Ectodermal cell (in vitro differentiated cells): ENCODE data around the gene HIVEP3.

Experiments
- H3K27ac ChIP-seq: 2 replicates; pipeline ENCODE4 v1.7.0; 2013; ENCODE audit warnings: mild to moderate bottlenecking, low read depth, low read length; ENCODE audit not compliant: insufficient read depth, poor library complexity, severe bottlenecking
- H3K27me3 ChIP-seq: 2 replicates; pipeline ENCODE4 v1.7.0; 2013; ENCODE audit warnings: mild to moderate bottlenecking, low read length; ENCODE audit not compliant: insufficient read depth, control insufficient read depth, poor library complexity, severe bottlenecking
- H3K36me3 ChIP-seq: one replicate; pipeline ENCODE4 v1.7.0; 2013; ENCODE audit warnings: low read length; ENCODE audit not compliant: control insufficient read depth, insufficient read depth
- H3K4me1 ChIP-seq: one replicate; pipeline ENCODE4 v1.7.0; 2013; ENCODE audit warnings: low read length; ENCODE audit not compliant: control insufficient read depth, insufficient read depth
- H3K4me3 ChIP-seq: 2 replicates; pipeline ENCODE4 v1.7.0; 2013; ENCODE audit warnings: low read depth, low read length, control low read depth; ENCODE audit not compliant: insufficient read depth
- H3K9me3 ChIP-seq: 2 replicates; pipeline ENCODE4 v1.7.0; 2013; ENCODE audit warnings: mild to moderate bottlenecking, low read length, moderate library complexity; ENCODE audit not compliant: control insufficient read depth
- WGBS, 2 experiments: methylation state at CpG; one replicate each; pipeline ENCODE4 v1.1.7; 2013; ENCODE audit warnings: missing lambda C conversion rate in 2 of 2; 5-methylcytosine and 5-hydroxymethylcytosine counted together

The HIVEP3 gene

GRCh38 chr1:41683681-41684500 is 234.8 kb downstream of the HIVEP3 start:
- H3K4me1 ChIP-seq: no peaks in the 10 kb centered on the region
- no peak overlapping the region for H3K27ac ChIP-seq
- no peaks in the 10 kb centered on the region for H3K27me3 ChIP-seq
- WGBS, 2 experiments: 90 to 92% methylated on average over 4 of the region's 4 CpGs
- H3K36me3 ChIP-seq: no peaks in the 10 kb centered on the region
- no peaks in the 10 kb centered on the region for H3K9me3 ChIP-seq
- H3K4me3 ChIP-seq: no peak overlapping the region

- no peaks in the 10 kb centered on the region for H3K27me3 ChIP-seq
Measured at GRCh38 chr1:41682845-41683625, 235.7 kb downstream of the HIVEP3 start.

GRCh38 chr1:41682149-41682548 is 236.6 kb downstream of the HIVEP3 start:
- WGBS, 2 experiments: 87 to 90% methylated on average over 5 of the region's 5 CpGs
- H3K4me1 ChIP-seq: no peaks in the 10 kb centered on the region
- no peaks in the 10 kb centered on the region for H3K9me3 ChIP-seq
- no peak overlapping the region for H3K4me3 ChIP-seq
- no peak overlapping the region for H3K27ac ChIP-seq
- no peaks in the 10 kb centered on the region for H3K36me3 ChIP-seq
- no peaks in the 10 kb centered on the region for H3K27me3 ChIP-seq

More at GRCh38 chr1:41682845-41683625, 235.7 kb downstream of the HIVEP3 start:
- Histone ChIP-seq H3K4me3 (no peak overlapping the region), H3K27ac (no peak overlapping the region), H3K9me3 (no peaks in the 10 kb centered on the region), H3K36me3 (no peaks in the 10 kb centered on the region), H3K4me1 (no peaks in the 10 kb centered on the region)
- WGBS, 2 experiments: 95% methylated on average over 6 of the region's 6 CpGs

- WGBS, 2 experiments: 86 to 89% methylated on average over 11 of the region's 11 CpGs
- no peak overlapping the region for H3K27ac ChIP-seq
- no peak overlapping the region for H3K4me3 ChIP-seq
- no peaks in the 10 kb centered on the region for H3K4me1 ChIP-seq
- no peaks in the 10 kb centered on the region for H3K9me3 ChIP-seq
- H3K36me3 ChIP-seq: no peaks in the 10 kb centered on the region
- no peaks in the 10 kb centered on the region for H3K27me3 ChIP-seq
Measured at GRCh38 chr1:41681331-41682098, 237.2 kb downstream of the HIVEP3 start.

GRCh38 chr1:41679994-41680393 is 238.7 kb downstream of the HIVEP3 start:
- Histone ChIP-seq H3K4me3 (no peak overlapping the region), H3K27ac (no peak overlapping the region), H3K36me3 (no peaks in the 10 kb centered on the region), H3K27me3 (no peaks in the 10 kb centered on the region), H3K9me3 (no peaks in the 10 kb centered on the region), H3K4me1 (no peaks in the 10 kb centered on the region)
- WGBS, 2 experiments: 91 to 92% methylated on average over 1 of the region's 1 CpG

GRCh38 chr1:41679531-41679930 is 239.2 kb downstream of the HIVEP3 start:
- H3K9me3 ChIP-seq: no peaks in the 10 kb centered on the region
- H3K36me3 ChIP-seq: no peaks in the 10 kb centered on the region
- no peaks in the 10 kb centered on the region for H3K4me1 ChIP-seq
- 92 to 94% methylated on average over 1 of the region's 1 CpG for WGBS, 2 experiments
- no peak overlapping the region for H3K27ac ChIP-seq
- H3K27me3 ChIP-seq: no peaks in the 10 kb centered on the region
- H3K4me3 ChIP-seq: no peak overlapping the region

GRCh38 chr1:41678111-41678878 is 240.4 kb downstream of the HIVEP3 start:
- H3K9me3 ChIP-seq: no peaks in the 10 kb centered on the region
- no peaks in the 10 kb centered on the region for H3K36me3 ChIP-seq
- H3K27ac ChIP-seq: no peak overlapping the region
- no peaks in the 10 kb centered on the region for H3K4me1 ChIP-seq
- no peak overlapping the region for H3K4me3 ChIP-seq
- WGBS, 2 experiments: 88 to 91% methylated on average over 13 of the region's 13 CpGs
- H3K27me3 ChIP-seq: no peaks in the 10 kb centered on the region

GRCh38 chr1:41677620-41678019 is 241.1 kb downstream of the HIVEP3 start:
- WGBS, 2 experiments: 95 to 96% methylated on average over 7 of the region's 7 CpGs
- no peaks in the 10 kb centered on the region for H3K27me3 ChIP-seq
- H3K9me3 ChIP-seq: no peaks in the 10 kb centered on the region
- no peaks in the 10 kb centered on the region for H3K36me3 ChIP-seq
- no peak overlapping the region for H3K27ac ChIP-seq
- H3K4me1 ChIP-seq: no peaks in the 10 kb centered on the region
- H3K4me3 ChIP-seq: no peak overlapping the region

GRCh38 chr1:41675401-41675800 is 243.3 kb downstream of the HIVEP3 start:
- no peaks in the 10 kb centered on the region for H3K4me1 ChIP-seq
- H3K27me3 ChIP-seq: no peaks in the 10 kb centered on the region
- no peaks in the 10 kb centered on the region for H3K9me3 ChIP-seq
- no peak overlapping the region for H3K27ac ChIP-seq
- no peaks in the 10 kb centered on the region for H3K36me3 ChIP-seq
- no peak overlapping the region for H3K4me3 ChIP-seq
- WGBS, 2 experiments: 89 to 96% methylated on average over 1 of the region's 1 CpG
